ENCODE data around the gene CNTNAP2.

The CNTNAP2 gene

DNA sequence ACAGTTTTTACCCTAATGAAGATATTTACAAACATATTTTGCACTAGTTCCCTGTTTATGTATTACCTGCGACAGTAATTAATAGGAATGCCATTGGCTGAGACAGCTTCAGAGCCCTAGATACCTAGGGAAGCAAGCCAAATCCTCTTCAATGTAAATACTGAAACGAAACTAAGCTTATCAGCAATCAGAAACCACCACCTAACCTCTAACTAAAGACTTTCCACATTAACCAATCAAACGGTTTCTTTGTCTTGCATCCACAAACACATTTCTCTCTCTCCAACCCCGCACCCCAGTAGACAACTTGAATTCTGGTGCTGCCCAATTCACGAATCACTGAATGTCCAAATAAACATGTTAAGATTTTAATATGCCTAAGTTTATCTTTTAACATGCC, 1999.6 kb downstream of the CNTNAP2 start:
- Mint-ChIP-seq H3K9me3 (peaks cover 0 to 6% of the 10 kb centered on the region in 2 donors), H3K36me3 (ENCODE audit: insufficient read depth) (no peaks in the 10 kb centered on the region), H3K27me3 (no peaks in the 10 kb centered on the region), H3K27ac (no peak overlapping the region), H3K4me3 (no peak overlapping the region), H3K4me1 (ENCODE audit: low read depth in 2 of 2) (no peaks in the 10 kb centered on the region)
- ATAC-seq (replicated peaks) (no peak), DNase-seq (no peak)

DNA sequence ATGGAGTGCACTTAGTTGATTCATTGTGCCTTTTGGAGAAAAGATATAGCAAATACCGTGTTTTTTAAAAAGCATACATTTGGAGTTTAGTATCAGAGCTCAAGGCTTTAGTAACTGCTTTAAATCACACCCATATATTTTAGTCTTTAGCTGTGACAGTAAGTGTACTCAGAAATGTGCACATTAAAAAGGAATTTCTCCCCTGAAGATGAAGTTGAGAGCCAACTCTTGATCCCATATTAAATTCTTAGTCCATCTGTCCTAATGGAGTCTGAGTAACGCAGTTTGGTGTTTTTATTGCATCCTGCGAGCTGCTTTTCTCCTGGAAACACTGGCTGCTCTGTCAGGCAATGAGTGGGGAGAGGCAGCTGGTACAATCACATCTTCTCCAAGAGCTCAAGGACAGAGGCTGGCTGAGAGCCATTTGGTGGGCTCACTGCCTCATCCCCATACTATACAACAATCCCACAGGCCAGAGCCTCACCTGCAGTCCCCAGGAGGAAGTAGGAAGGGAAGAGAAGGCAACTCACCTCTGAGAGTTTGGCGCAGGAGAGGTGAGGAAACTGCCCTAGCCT, 2000.3 kb downstream of the CNTNAP2 start:
- H3K9me3 Mint-ChIP-seq = peaks cover 0 to 6% of the 10 kb centered on the region in 2 donors
- no peaks in the 10 kb centered on the region for H3K4me1 Mint-ChIP-seq (ENCODE audit: low read depth in 2 of 2)
- H3K27me3 Mint-ChIP-seq = no peaks in the 10 kb centered on the region
- H3K4me3 Mint-ChIP-seq = no peak overlapping the region
- H3K27ac Mint-ChIP-seq = no peak overlapping the region
- no peaks in the 10 kb centered on the region for H3K36me3 Mint-ChIP-seq (ENCODE audit: insufficient read depth)
- DNase-seq (no peak), ATAC-seq (replicated peaks) (no peak)

DNA sequence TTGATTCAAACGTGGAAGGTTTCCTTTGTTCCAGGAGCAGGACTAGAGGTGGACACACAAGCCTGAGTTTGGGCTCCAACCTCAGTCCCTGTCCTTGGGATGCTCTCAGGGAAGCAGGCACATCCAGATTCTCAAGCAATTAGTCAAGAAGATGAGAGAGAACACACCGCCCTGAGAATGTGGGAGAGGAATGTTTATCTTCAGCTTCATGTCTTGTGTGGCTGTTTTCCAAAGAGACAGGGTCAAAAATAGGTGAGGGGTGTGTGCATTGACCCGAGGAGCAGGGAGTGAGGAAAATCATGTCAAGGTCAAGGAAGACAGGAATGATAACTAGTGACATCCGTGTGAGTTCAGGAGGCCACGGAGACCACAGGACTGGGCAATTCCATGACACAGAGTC, 2001.8 kb downstream of the CNTNAP2 start:
- no peaks in the 10 kb centered on the region for H3K36me3 Mint-ChIP-seq (ENCODE audit: insufficient read depth)
- no peak for DNase-seq

DNA sequence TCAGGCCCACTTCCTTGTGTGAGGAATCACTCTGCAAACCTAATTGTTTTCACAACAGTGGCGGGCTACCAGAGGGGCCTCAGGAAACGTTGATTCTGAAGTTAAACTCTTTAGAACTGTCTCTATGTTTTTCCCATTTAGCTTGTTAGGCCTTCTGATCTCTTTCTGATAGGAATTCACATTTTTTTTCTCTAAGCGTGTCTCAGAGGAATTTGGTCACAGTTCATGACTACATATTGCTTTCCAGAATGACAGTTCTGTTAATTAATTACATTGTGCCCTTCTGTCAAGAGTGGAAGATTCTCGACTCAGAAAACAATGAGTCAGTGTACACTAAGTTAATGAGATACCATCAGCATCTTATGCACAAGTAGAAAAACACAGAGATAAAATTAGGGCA, 2004.8 kb downstream of the CNTNAP2 start:
- Mint-ChIP-seq H3K27me3 (no peaks in the 10 kb centered on the region), H3K9me3 (peaks cover 7 to 10% of the 10 kb centered on the region in 2 donors), H3K4me1 (ENCODE audit: low read depth in 2 of 2) (no peaks in the 10 kb centered on the region), H3K27ac (no peak overlapping the region), H3K36me3 (ENCODE audit: insufficient read depth) (no peaks in the 10 kb centered on the region), H3K4me3 (no peak overlapping the region)
- DNase-seq = no peak
- no peak for ATAC-seq (replicated peaks)

More for the DNA sequence above, 2001.8 kb downstream of the CNTNAP2 start:
- H3K9me3 Mint-ChIP-seq = peaks cover 0 to 11% of the 10 kb centered on the region in 2 donors
- no peak overlapping the region for H3K27ac Mint-ChIP-seq
- no peak for ATAC-seq (replicated peaks)
- no peaks in the 10 kb centered on the region for H3K27me3 Mint-ChIP-seq
- no peak overlapping the region for H3K4me3 Mint-ChIP-seq
- H3K4me1 Mint-ChIP-seq (ENCODE audit: low read depth in 2 of 2) = no peaks in the 10 kb centered on the region

DNA sequence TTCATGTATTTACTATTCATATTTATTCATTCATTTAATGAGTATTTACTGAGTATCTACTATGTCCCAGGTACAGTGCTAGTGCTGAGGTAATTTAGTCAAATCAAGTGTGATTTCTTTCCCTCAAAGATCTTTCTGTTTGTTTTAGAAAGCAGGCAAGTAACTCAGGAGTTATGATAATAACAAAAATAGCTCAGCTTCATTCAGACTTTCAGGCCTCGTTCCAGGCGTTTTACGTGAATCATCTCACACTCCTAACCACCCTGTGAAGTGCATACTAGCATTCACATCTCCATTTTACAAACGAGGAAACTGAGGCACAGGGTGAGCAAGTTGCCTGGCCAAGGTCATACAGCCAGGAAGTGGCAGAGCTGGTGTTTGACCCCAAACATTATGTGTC, 2005.2 kb downstream of the CNTNAP2 start:
- ATAC-seq (replicated peaks) (no peak), DNase-seq (no peak)
- Mint-ChIP-seq H3K27ac (no peak overlapping the region), H3K36me3 (ENCODE audit: insufficient read depth) (no peaks in the 10 kb centered on the region), H3K4me1 (ENCODE audit: low read depth in 2 of 2) (no peaks in the 10 kb centered on the region), H3K9me3 (peaks cover 9 to 14% of the 10 kb centered on the region in 2 donors), H3K4me3 (no peak overlapping the region), H3K27me3 (no peaks in the 10 kb centered on the region)

DNA sequence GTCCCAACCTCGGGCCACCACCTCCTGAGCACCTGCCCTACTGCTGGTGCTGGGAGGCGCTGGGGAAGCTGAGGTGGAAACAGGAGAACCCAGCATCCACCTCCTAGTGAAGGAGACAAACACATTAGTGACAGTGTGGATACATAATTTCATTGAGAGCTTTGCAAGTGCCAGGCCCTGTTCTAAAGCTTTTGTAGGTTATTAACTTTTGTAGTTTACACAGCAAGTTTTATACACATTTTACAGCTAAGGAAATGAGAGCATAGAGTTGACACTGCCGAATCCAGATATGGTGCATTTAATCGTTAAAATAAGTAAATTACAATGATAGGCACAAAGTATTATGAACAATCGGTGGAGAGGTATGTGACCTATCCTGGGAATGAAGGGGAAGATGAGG, 2007.9 kb downstream of the CNTNAP2 start:
- H3K9me3 Mint-ChIP-seq = peaks cover 9 to 14% of the 10 kb centered on the region in 2 donors
- no peaks in the 10 kb centered on the region for H3K4me1 Mint-ChIP-seq (ENCODE audit: low read depth in 2 of 2)
- no peak overlapping the region for H3K27ac Mint-ChIP-seq
- ATAC-seq (replicated peaks) (no peak), DNase-seq (no peak)
- H3K27me3 Mint-ChIP-seq = no peaks in the 10 kb centered on the region
- H3K36me3 Mint-ChIP-seq (ENCODE audit: insufficient read depth) = no peaks in the 10 kb centered on the region
- H3K4me3 Mint-ChIP-seq = no peak overlapping the region

DNA sequence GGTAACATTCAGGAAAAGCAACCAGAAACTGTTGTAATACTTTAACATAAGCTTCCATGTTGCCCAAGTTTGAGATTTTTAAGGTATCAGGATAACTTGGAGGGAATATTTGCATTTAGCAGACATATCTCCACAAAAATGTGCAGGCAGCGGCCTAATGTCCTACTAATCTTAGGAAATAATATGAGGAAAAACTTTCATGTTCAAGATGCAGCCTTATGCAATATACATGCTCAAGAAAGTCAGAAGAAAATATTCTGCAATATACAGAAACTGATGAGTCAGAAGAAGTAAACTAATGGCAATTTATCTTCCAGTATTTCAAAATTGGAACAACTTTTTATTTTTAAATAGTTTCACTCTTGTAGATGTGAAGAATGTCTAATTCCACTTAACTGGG, 2010.8 kb downstream of the CNTNAP2 start:
- DNase-seq = no peak
- no peak for ATAC-seq (replicated peaks)

DNA sequence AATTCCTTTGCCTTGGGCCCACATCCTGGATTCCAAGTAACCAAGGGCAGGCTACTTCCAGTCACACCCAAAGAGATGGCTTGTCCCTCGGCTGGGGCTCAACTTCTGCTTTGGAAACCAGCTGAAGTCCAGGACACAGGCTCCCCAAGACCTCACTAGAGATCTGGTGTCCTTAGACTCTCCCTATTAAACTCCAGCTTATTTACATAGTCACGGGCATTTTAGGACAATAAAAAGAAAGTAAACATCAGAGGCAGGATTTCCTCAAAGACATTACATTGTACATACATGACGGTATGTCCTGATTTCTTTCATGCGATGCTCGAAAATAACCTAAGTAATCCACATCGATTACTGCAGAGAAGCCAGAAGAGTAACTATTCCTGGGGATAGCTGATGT, 2012.4 kb downstream of the CNTNAP2 start:
- Mint-ChIP-seq H3K4me1 (ENCODE audit: low read depth in 2 of 2) (no peaks in the 10 kb centered on the region), H3K27me3 (peaks cover 0 to 6% of the 10 kb centered on the region in 2 donors), H3K36me3 (ENCODE audit: insufficient read depth) (no peaks in the 10 kb centered on the region), H3K27ac (no peak overlapping the region), H3K4me3 (no peak overlapping the region), H3K9me3 (peaks cover 7 to 8% of the 10 kb centered on the region in 2 donors)
- no peak for DNase-seq
- no peak for ATAC-seq (replicated peaks)

More for the DNA sequence above, 2010.8 kb downstream of the CNTNAP2 start:
- Mint-ChIP-seq H3K9me3 (peaks cover 9 to 11% of the 10 kb centered on the region in 2 donors), H3K27me3 (no peaks in the 10 kb centered on the region), H3K27ac (no peak overlapping the region), H3K36me3 (ENCODE audit: insufficient read depth) (no peaks in the 10 kb centered on the region), H3K4me1 (ENCODE audit: low read depth in 2 of 2) (no peaks in the 10 kb centered on the region), H3K4me3 (no peak overlapping the region)

- H3K27ac Mint-ChIP-seq = no peak overlapping the region
- DNase-seq (no peak), ATAC-seq (replicated peaks) (no peak)
- no peaks in the 10 kb centered on the region for H3K4me1 Mint-ChIP-seq (ENCODE audit: low read depth in 2 of 2)
- peaks cover 0 to 2% of the 10 kb centered on the region in 2 donors for H3K9me3 Mint-ChIP-seq
- no peaks in the 10 kb centered on the region for H3K36me3 Mint-ChIP-seq (ENCODE audit: insufficient read depth)
- peaks cover 0 to 6% of the 10 kb centered on the region in 2 donors for H3K27me3 Mint-ChIP-seq
- no peak overlapping the region for H3K4me3 Mint-ChIP-seq
These were observed 2018.5 kb downstream of the CNTNAP2 start for GRCh38 chr7:148135116-148135515.

DNA sequence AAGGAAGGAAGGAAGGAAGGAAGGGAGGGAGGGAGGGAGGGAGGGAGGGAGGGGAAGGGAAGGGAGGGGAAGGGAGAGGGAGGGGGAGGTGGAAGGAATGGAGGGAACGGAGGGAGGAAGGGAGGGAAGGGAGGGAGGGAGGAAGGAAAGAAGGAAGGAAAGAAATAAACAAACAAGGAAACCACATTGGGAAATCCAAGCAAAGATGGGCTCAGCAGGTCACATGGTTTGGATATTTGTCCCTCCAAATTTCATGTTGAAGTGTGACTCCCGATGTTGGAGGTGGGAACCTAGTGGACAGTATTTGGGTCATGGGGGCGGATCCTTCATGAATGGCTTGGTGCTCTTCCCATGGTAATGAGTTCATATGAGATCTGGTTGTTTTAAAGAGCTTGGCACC, 2019.4 kb downstream of the CNTNAP2 start:
- Mint-ChIP-seq H3K4me1 (ENCODE audit: low read depth in 2 of 2) (no peaks in the 10 kb centered on the region), H3K27ac (no peak overlapping the region), H3K9me3 (peaks cover 0 to 2% of the 10 kb centered on the region in 2 donors), H3K4me3 (no peak overlapping the region), H3K36me3 (ENCODE audit: insufficient read depth) (no peaks in the 10 kb centered on the region), H3K27me3 (peaks cover 0 to 6% of the 10 kb centered on the region in 2 donors)
- DNase-seq = no peak
- ATAC-seq (replicated peaks) = no peak

- ATAC-seq (replicated peaks) (no peak), DNase-seq (no peak)
- Mint-ChIP-seq H3K27ac (no peak overlapping the region), H3K9me3 (no peaks in the 10 kb centered on the region), H3K27me3 (peaks cover 0 to 9% of the 10 kb centered on the region in 2 donors), H3K4me1 (ENCODE audit: low read depth in 2 of 2) (no peaks in the 10 kb centered on the region), H3K4me3 (no peak overlapping the region), H3K36me3 (ENCODE audit: insufficient read depth) (no peaks in the 10 kb centered on the region)
These were observed 2026.2 kb downstream of the CNTNAP2 start for GRCh38 chr7:148142660-148143248.

GRCh38 chr7:148144827-148145226, 2028.2 kb downstream of the CNTNAP2 start:
- Mint-ChIP-seq H3K27ac (no peak overlapping the region), H3K4me3 (no peak overlapping the region), H3K4me1 (ENCODE audit: low read depth in 2 of 2) (no peaks in the 10 kb centered on the region), H3K36me3 (ENCODE audit: insufficient read depth) (no peaks in the 10 kb centered on the region), H3K9me3 (no peaks in the 10 kb centered on the region), H3K27me3 (peaks cover 0 to 15% of the 10 kb centered on the region in 2 donors)
- no peak for DNase-seq
- no peak for ATAC-seq (replicated peaks)

GRCh38 chr7:148146346-148146745, 2029.7 kb downstream of the CNTNAP2 start:
- no peaks in the 10 kb centered on the region for H3K9me3 Mint-ChIP-seq
- H3K4me3 Mint-ChIP-seq = no peak overlapping the region
- no peak overlapping the region for H3K27ac Mint-ChIP-seq
- no peaks in the 10 kb centered on the region for H3K36me3 Mint-ChIP-seq (ENCODE audit: insufficient read depth)
- peaks cover 0 to 15% of the 10 kb centered on the region in 2 donors for H3K27me3 Mint-ChIP-seq
- ATAC-seq (replicated peaks) (no peak), DNase-seq (no peak)
- no peaks in the 10 kb centered on the region for H3K4me1 Mint-ChIP-seq (ENCODE audit: low read depth in 2 of 2)

DNA sequence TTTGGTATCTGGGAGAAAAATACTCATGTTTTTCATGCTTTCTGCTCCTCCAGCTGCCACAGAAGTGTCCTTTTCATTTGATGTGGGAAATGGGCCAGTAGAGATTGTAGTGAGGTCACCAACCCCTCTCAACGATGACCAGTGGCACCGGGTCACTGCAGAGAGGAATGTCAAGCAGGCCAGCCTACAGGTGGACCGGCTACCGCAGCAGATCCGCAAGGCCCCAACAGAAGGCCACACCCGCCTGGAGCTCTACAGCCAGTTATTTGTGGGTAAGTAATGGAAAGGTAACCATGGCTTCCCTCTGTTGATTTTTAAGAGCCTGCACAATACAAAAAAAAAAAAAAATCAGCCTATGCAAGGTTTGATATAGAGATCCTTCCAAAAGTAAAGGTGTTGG, 2030.8 kb downstream of the CNTNAP2 start:
- Mint-ChIP-seq H3K36me3 (ENCODE audit: insufficient read depth) (no peaks in the 10 kb centered on the region), H3K27ac (no peak overlapping the region), H3K9me3 (no peaks in the 10 kb centered on the region), H3K4me3 (no peak overlapping the region), H3K27me3 (peaks cover 0 to 11% of the 10 kb centered on the region in 2 donors), H3K4me1 (ENCODE audit: low read depth in 2 of 2) (no peaks in the 10 kb centered on the region)
- DNase-seq (no peak), ATAC-seq (replicated peaks) (no peak)

All from effector memory CD8-positive, alpha-beta T cell (primary cell).